GM19455 (cell line): ENCODE data around the gene PRADC1.

Source experiments
- ATAC-seq: cut with Tn5 transposase; IDR thresholded peaks from one replicate; pipeline ENCODE4 v1.9.1; 2021; ENCODE audit not compliant: unreplicated experiment

Gene PRADC1

DNA sequence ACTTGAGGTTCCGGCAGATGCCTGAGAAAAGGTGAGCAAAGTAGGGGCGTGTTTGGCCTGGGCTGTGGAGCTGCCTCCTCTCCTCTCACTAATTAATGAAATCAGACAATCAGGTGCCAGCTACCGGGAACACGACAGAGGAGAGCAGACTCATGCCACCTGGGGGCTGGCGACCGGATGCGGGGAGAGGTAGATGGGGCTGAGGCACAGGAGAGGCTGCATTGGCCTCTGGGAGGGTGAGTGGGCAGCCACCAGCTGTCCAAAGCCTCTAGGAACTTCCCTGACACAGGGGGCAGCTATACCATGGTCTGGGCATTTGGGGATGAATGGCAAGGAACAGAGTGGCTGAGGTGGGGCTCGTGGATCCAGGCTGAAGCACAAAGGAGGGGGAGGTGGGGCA, 26.2 kb upstream of the PRADC1 start:
- ATAC-seq = no peak

DNA sequence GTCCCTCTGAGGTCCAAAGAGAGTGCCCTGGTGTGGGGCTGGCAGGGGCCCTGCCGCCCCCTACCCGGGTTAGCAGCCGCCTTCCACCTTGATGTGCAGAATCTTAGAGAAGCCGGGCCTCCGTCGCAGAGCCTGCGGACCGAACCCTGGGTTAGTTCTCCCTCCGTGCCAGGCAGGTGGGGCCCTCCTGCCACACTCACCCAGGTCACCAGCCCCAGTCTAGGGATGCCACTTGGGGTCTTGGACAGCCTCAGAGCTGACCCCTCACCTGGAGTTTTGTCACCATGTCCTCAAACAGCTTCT, 25.8 kb upstream of the PRADC1 start:
- ATAC-seq = no peak

DNA sequence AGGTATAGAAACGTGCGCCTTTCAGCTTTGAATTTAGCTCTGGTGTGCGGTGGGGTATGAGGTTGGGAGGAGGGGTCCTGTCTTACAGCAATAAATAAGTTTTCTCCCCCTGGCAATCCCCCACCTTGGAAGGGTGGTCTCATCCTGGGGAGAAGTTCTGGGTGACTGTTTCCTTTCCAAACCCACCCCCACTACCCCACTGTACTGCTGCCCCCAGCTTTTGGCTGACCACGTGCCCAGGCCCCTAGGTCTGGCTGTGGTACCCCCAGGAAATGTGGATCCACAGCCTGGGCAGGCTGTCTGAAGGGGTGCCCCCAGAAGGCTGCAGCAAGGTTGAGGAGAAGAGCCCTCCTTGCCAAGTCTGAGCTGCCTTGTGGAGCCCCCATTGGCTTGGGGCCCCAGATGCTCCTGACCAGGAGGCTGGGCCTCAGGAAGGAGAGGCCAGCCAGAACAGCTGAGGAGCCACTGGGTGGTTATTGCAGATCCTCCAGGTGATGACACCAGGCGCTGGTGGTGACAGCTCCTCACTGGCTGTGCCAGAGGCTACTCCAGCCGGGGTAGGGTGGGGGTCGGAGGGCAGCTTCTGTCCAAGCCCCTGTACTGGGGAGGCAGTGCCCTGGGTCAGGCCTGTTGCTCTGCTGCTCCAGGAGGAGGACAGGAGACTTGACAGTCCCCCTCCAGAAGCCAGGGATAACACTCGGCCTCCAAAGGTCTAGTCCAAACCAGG, 25.3 kb upstream of the PRADC1 start:
- no peak for ATAC-seq

DNA sequence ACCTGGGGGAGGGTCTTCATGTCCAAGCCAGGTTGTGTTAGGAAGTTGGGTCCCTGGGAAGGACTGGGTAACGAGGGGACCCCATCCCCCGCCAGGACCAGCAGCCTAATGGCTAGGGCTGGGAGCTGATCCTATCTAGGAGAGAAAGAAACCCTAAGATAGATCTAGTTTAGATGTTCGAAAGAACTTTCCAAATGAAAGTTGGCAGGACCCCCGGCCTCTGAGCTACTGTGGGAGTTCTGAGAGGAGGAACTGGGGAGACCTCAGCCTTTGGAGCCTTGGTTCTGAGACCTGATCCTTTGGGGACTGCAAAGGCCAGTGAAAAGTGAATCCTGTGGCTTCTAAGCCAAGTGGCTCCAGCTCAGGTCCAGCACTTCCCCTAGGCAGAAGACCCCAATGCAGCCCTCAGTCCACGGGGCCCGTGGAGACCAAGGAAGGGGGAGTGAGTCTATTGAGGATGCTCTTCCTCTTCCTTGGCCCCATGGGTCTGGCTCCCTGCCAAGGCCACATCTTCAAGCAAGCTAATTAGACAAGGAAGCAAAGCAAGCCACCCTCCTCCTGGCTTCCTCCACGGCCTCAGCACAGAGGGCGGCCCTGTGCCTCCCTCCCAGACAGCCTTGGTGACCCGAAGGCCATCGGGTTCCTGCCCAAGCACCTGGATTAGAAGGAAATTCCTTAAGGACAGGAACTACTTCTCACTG, 24.5 kb upstream of the PRADC1 start:
- no peak for ATAC-seq

DNA sequence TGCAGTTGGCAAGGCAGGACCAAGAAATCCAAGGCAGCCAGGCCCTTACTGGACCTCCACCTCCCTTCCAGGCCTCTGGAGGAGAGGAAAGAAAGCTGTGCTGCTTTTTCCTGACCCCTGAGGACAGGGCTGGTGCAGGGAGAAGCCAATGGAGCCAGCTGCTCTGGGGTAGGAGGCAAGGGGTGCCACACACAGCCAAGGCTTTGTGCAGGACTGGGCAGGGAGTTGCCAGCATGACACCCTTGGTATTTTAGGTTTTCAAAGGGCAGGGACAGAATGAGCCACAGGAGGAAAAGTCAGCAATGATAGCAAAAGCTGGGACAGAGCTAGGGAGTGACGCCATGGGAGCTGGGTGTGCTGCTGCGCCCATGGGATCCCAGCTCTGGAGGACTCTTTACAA, 24.0 kb upstream of the PRADC1 start:
- no peak for ATAC-seq

- ATAC-seq = no peak
Observed at GRCh38 chr2:73256618-73256922, 23.5 kb upstream of the PRADC1 start.

DNA sequence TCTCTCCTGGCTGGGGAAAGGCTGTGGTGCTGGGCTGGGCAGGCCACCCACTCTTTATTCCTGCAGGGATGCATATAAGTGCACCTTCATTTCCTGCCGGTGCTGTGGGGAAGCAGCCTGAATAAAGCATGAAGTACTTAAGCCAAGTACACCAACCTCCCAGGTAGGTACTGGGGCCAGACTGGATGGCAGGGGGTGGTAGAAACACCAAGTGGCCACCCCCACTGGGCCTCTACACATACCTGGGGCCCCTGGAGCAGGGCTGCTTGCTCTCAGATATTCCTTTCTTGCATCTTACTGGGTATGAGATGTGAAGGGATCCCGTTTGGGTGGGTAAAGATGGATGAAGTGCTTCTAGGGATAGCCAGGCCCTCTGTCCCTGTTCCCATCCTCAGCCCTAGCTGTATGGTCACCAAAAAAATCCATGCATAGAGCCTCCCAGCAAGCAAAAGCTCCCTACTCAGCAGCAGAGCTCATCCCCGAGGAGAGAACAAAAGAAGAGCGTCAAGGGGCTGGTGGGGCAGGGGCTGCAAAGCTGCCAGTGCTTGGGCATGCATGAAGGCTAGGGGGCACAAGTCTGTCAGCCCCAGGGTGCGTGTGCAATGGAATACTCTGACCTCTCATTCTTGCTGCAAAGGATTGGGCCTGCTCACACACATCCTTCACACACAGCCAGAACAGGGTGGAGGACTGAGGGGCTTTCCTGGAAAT, 23.0 kb upstream of the PRADC1 start:
- no peak for ATAC-seq

GRCh38 chr2:73255007-73255644, 22.1 kb upstream of the PRADC1 start:
- ATAC-seq = no peak

- no peak for ATAC-seq
Observed at GRCh38 chr2:73254343-73255006, 21.4 kb upstream of the PRADC1 start.

DNA sequence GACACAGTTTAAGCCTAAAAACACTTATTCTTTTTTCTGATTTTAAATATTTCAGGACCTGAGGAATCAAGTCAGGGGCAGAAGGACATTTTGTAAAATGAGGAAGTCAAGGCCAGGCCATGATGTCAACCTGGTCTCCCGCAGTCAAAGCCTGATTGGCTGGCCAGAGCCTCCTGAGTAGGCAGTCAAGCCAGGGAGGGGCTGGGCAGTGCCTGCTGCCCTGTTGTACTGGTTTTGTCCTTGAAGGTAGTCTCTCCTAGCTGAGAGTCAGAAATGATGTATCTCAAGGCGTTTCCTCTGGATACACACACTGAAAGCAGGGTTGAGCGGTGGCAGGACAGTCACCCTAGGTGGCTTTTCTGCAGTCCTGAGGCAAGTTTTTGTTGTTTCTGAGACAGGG, 20.9 kb upstream of the PRADC1 start:
- no peak for ATAC-seq

DNA sequence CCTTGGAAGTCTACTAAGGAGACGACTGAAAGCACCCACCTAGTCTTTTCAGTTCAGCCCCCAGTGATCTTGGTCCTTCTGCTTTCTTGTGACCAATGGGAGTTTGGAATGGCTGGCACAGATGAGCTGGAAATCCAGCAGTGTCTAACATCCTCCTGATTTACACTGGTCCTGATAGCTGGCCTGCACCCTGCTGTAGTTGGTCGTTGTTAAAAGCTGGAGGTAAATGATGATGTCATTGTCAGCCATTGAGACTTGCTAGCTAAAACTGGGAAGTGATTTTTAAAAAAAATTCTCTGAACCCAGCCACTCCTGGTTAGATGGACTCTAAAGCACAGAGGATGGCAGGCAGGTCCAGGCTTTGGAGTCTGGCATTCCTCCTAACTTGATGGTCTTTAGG, 20.4 kb upstream of the PRADC1 start:
- no peak for ATAC-seq

DNA sequence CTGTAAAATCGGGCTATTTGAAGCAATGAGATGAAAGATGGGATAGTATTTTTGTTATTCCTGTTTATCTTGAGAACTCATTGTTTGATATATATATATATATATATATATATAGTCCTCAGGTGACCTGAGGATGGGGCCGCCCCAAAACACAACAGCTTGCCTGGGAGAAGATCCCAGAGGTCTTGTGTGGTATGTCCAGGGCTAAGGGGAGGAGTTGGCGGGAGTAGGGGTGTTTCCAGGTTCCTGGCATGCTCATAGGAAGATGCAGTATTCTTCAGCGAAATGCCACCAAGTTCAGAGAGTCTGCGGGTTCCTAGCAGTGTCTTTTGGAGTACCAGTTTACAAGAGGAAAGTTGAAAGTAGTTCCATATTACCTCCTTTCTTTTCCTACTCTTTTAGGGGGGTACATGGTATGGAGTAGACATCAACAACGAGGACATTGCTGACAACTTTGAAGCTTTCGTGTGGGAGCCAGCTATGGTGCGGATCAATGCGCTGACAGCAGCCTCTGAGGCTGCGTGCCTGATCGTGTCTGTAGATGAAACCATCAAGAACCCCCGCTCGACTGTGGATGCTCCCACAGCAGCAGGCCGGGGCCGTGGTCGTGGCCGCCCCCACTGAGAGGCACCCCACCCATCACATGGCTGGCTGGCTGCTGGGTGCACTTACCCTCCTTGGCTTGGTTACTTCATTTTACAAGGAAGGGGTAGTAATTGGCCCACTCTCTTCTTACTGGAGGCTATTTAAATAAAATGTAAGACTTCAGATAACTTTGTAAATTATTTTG, 19.4 kb upstream of the PRADC1 start:
- ATAC-seq = no peak

DNA sequence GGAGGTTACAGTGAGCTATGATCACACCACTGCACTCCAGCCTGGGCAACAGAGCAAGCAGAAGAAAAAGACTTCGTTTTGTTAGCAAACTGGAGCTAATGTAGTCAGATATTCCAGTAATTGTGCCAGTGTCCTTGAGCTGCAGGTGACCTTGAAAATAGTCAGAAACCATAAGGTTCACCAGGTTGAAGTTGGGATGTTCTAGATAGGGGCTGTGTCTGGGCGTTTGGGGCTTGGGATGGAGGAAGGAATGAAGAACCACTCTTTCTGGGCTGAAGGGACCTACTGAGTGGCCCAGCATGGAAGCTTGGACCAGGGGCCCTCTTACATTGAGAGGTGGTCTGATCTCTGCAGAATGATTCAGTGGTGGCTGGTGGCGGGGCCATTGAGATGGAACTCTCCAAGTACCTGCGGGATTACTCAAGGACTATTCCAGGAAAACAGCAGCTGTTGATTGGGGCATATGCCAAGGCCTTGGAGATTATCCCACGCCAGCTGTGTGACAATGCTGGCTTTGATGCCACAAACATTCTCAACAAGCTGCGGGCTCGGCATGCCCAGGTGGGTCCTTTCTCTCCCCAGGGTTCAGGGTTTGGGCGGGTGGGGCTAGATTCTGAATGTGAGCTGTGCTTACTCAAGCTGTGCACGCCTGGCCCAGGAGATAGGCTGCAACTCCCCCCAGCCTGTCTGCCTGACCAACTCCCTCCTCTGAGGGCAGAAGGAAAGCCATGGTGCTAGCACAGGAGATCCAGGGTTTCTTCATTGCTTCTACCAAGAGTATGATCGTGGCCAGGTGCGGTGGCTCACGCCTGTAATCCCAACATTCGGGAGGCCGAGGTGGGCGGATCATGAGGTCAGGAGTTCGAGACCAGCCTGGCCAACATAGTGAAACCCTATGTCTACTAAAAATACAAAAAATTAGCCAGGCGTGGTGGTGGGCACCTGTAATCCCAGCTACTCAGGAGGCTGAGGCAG, 18.1 kb upstream of the PRADC1 start:
- no peak for ATAC-seq

DNA sequence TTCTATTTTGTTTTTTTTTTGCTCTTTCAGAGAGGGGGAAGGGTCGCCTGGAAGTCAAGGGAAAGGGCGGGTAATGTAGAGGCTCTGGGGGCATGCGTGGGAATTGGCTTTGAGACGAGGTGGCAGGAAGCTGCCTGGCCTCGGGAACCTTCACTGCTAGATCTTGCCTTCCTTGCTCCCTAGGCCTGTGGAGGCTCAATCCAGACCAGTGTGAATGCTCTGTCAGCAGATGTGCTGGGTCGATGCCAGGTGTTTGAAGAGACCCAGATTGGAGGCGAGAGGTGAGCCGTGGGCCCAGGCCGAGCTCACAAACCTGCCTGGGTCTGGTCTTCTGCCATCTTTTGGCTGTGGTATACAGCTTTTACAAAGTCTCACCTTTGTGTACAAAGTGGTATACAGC, 16.6 kb upstream of the PRADC1 start:
- no peak for ATAC-seq

DNA sequence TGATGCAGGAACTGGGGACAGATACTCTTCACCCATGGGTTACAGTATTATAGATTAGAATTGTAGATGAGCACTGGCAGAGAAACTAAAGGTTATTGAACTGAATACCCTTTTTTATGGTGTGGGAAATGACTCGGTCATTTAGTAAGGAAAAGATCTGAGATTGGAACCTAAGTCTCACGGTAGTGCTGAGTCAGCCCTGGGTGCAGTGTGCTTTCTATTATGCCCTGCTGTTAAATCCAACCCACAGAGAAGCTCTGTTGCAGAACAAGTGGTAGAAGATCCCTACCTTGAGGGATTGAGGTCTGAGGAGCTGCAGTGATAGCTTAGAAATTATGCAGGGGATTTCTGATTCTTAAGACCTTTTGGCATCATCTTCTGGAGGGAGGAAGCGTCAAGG, 13.8 kb upstream of the PRADC1 start:
- ATAC-seq = no peak

DNA sequence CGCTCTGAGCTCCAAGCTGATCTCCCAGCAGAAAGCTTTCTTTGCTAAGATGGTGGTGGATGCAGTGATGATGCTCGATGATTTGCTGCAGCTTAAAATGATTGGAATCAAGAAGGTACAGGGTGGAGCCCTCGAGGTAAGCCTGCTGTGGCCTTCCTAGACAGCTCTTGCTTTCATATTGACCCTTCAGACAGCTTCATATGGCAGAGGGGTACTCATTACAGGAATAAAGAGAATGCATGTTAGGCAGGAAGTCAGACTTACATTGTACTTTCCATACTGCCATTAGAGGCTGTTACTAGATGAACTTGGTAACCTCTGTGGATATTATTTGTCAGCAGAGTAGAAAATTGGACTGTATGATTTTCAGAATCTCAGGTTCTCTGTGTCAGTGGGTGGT, 11.5 kb upstream of the PRADC1 start:
- ATAC-seq = no peak

DNA sequence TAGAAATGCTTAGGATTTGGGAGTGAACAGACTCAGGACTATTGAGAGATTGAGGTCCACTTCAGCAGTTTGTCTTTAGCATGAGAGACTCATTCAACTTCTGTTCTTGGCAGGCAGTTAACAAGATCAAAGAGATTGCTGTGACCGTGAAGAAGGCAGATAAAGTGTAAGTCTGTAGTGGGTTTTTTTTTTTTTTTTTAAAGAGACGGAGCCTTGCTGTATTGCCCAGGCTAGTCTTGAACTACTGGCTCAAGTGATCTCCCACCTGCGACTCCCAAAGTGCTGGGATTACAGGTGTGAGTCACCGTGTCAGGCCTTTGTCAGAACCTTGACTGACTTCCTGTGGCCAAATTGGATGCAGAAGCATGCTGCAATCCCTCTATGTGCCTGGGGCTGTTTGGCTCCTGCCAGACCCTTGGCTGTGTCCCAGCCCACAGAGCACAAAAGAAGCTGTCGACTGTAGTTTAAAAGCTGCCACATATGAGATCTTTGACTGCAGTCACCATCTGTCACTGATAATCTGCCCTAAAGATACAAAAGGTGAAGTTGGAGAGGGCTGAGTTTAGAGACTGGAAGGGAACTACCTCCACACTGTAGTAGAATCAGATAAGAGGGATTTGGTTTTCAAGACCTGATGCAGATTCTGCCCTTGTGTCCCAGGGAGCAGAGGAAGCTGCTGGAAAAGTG, 11.0 kb upstream of the PRADC1 start:
- ATAC-seq = no peak

DNA sequence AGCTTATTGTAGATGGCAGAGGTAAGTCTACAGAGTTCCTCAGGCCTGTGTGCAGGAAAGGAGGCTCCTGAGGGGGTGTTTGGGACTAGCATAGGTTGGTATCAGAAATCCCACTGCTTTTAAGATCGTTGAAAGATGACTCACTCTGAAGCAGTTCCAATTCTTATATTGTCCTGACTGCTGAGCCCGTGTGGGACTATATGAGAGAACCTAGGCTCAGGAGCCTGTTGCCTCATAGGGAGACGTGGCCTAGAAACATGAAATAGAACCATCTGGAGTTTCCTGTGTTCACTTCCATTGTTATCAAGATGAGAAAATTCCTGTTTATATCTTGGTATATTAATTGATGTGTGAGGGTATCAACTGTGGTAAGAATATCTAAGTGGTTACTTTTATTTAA, 6.7 kb upstream of the PRADC1 start:
- no peak for ATAC-seq

GRCh38 chr2:73238976-73239375, 5.9 kb upstream of the PRADC1 start:
- no peak for ATAC-seq
